Ureter (tissue), 1 donor: ENCODE results near the gene GLYAT. TPM values are rescaled to one million over a fixed set of nuclear protein-coding genes. Genes with fewer than 3 reads are reported as not detected.
"Not testable (repeated sequence)": the region's sequence is repeated elsewhere in the genome, so short reads cannot be mapped to it uniquely, and the experiment has no call there.

Experiments used
- DNase-seq: peaks from one replicate; pipeline ENCODE4 v3.0.0-alpha.2; 2020; ENCODE audit warnings: low spot score
- total RNA-seq: library from RNA; stranded (reverse); gene quantifications from one replicate; pipeline ENCODE4 v1.2.4, GENCODE V29; 2023
- donor health status: DM: yes; HTN: yes; CAD: no.

Gene GLYAT
- total RNA-seq, 1 donor from 2014 or later, result not detected

GRCh38 chr11:58677536-58677935 is 54.2 kb downstream of the GLYAT start:
- DNase-seq, result not testable (repeated sequence)

- DNase-seq, result no peak
These were observed 55.1 kb downstream of the GLYAT start for GRCh38 chr11:58676563-58677135.

GRCh38 chr11:58675334-58676155 is 56.2 kb downstream of the GLYAT start:
- peak; percentile 79 for DNase-seq

GRCh38 chr11:58674609-58675008 is 57.1 kb downstream of the GLYAT start:
- DNase-seq, result no peak

- DNase-seq, result no peak
These were observed 59.6 kb downstream of the GLYAT start for GRCh38 chr11:58671983-58672633.

GRCh38 chr11:58659910-58660570 is 71.7 kb downstream of the GLYAT start:
- no peak for DNase-seq

GRCh38 chr11:58659404-58659803 is 72.3 kb downstream of the GLYAT start:
- no peak for DNase-seq

Other genes with a start within 250 kb of the GLYAT start
- not detected for gene OR5B21, start 223.8 kb downstream of the GLYAT start, total RNA-seq
- 14.7 TPM for gene LPXN, start 156.1 kb downstream of the GLYAT start, total RNA-seq
- gene ZFP91, start 152.9 kb downstream of the GLYAT start, total RNA-seq, result 48.6 TPM
- 1.8 TPM for gene CNTF, start 109.3 kb downstream of the GLYAT start, total RNA-seq
- not detected for gene GLYATL2, start 112.8 kb upstream of the GLYAT start, total RNA-seq
- gene GLYATL1, start 207.5 kb upstream of the GLYAT start, total RNA-seq, result 2.4 TPM